ENCODE results near the gene NMRAL1. TPM values are rescaled to one million over a fixed set of nuclear protein-coding genes. Genes with fewer than 3 reads are reported as not detected.

NMRAL1 gene
- total RNA-seq, 4 donors from 2014 or later = 55.5 to 61.8 (median 57.7) TPM

- DNase-seq (ENCODE audit: low spot score in 2 of 2) = no peak
- Histone ChIP-seq H3K27me3 (no peaks in the 10 kb centered on the region), H3K4me1 (peaks cover 0 to 23% (median 6%) of the 10 kb centered on the region in 4 donors), H3K4me3 (no peak overlapping the region), H3K9me3 (no peaks in the 10 kb centered on the region), H3K27ac (no peak overlapping the region), H3K36me3 (peaks cover 0 to 70% (median 4%) of the 10 kb centered on the region in 3 donors)
- TF ChIP-seq CTCF (IDR thresholded peaks at IDR 0.05) = no peak
- no peak for TF ChIP-seq EP300 (IDR thresholded peaks at IDR 0.05)
- no peak for TF ChIP-seq POLR2A (IDR thresholded peaks at IDR 0.05)
- WGBS, 2 donors = 89 to 90% methylated on average over 9 of the region's 9 CpGs
These were observed 43.4 kb downstream of the NMRAL1 start for GRCh38 chr16:4431023-4431422.

GRCh38 chr16:4428500-4428899 lies 45.9 kb downstream of the NMRAL1 start:
- Histone ChIP-seq H3K27ac (no peak overlapping the region), H3K9me3 (no peaks in the 10 kb centered on the region), H3K4me1 (peaks cover 0 to 30% (median 14%) of the 10 kb centered on the region in 4 donors), H3K27me3 (no peaks in the 10 kb centered on the region), H3K4me3 (no peak overlapping the region), H3K36me3 (peaks cover 0 to 48% (median 4%) of the 10 kb centered on the region in 3 donors)
- no peak for DNase-seq (ENCODE audit: low spot score in 2 of 2)
- TF ChIP-seq POLR2A (IDR thresholded peaks at IDR 0.05) (no peak), CTCF (IDR thresholded peaks at IDR 0.05) (no peak), EP300 (IDR thresholded peaks at IDR 0.05) (no peak)
- WGBS, 2 donors = 95 to 97% methylated on average over 7 of the region's 7 CpGs

- Histone ChIP-seq H3K27me3 (no peaks in the 10 kb centered on the region), H3K4me1 (peaks cover 0 to 30% (median 14%) of the 10 kb centered on the region in 4 donors), H3K9me3 (no peaks in the 10 kb centered on the region), H3K27ac (peak overlapping the region in 1 of 4 donors; percentile 96), H3K36me3 (peaks cover 0 to 32% (median 4%) of the 10 kb centered on the region in 3 donors), H3K4me3 (peak overlapping the region in 3 of 4 donors; percentile 83 to 94 (median 85))
- 86 to 88% methylated on average over 12 of the region's 12 CpGs for WGBS, 2 donors
- TF ChIP-seq EP300 (IDR thresholded peaks at IDR 0.05) = no peak
- TF ChIP-seq POLR2A (IDR thresholded peaks at IDR 0.05) = no peak
- TF ChIP-seq CTCF (IDR thresholded peaks at IDR 0.05) = no peak
- no peak for DNase-seq (ENCODE audit: low spot score in 2 of 2)
These were observed 47.6 kb downstream of the NMRAL1 start for GRCh38 chr16:4426722-4427372.

GRCh38 chr16:4426021-4426684 lies 48.3 kb downstream of the NMRAL1 start:
- Histone ChIP-seq H3K36me3 (peaks cover 0 to 25% (median 0%) of the 10 kb centered on the region in 3 donors), H3K4me1 (peaks cover 0 to 30% (median 14%) of the 10 kb centered on the region in 4 donors), H3K9me3 (no peaks in the 10 kb centered on the region), H3K4me3 (peak overlapping the region; percentile 69 to 94 (median 84)), H3K27ac (peak overlapping the region; percentile 93 to 96 (median 94)), H3K27me3 (no peaks in the 10 kb centered on the region)
- no peak for DNase-seq (ENCODE audit: low spot score in 2 of 2)
- TF ChIP-seq POLR2A (IDR thresholded peaks at IDR 0.05) = no peak
- TF ChIP-seq CTCF (IDR thresholded peaks at IDR 0.05) = no peak
- no peak for TF ChIP-seq EP300 (IDR thresholded peaks at IDR 0.05)
- 3 to 4% methylated on average over 27 to 28 of the region's 31 CpGs for WGBS, 2 donors
